Fibroblast of skin of back (primary cell): ENCODE data around the gene SCYGR1.

Experiments used
- DNase-seq: peaks from one replicate; pipeline ENCODE4 v3.0.0-alpha.2; 2013

The SCYGR1 gene

DNA sequence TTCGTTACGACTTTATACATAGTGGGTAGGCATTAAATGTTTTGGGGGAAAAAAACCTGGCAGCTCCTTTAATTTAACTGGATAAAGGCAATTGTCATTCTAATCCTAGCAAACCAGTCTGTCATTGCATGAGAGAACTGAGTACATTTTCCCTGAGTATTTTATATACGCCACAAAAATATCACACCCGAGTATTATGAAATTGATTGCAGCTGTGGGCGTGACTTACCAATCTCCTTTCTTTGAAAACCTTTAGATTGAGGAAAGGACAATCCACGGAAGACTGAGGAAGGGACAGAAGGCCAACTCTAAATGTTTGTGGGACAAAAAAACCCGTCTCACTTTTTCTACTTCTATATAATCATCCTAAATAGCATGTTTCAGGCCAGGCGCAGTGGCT lies 17.7 kb downstream of the SCYGR1 start:
- no peak for DNase-seq

DNA sequence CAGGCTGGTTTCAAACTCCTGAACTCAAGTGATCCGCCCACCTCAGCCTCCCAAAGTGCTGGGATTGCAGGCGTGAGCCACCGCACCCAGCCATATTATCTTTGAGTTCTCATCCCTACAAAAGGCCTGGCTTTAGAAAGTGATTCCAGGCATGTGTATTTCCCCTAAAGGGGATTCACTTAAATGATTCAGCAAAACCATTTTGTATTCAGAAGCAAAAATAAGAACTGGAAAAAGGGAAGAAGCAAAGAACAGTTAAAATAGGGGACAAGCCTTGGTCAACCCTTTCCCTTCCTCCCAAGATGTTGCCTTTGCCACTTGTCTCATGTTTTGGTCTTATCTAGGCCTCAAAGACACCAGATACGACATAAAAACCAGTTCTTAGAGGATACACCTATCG lies 19.2 kb downstream of the SCYGR1 start:
- DNase-seq = no peak

DNA sequence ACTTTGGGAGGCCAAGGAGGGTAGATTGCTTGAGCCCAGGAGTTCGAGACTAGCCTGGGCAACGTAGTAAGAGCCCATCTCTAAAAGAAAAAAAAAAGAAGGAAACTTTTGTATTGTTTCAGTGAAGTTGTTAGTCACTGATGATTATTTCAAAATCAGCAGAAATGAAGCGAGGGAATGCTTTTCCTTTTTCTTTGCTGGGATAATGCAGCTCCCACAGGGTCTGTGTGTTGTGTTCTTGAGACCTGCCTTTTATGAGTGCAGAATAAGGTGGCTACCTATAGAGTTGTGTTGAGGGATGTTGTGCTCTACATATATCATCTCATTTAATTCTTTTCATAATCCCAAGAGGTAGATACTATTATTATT lies 20.3 kb downstream of the SCYGR1 start:
- no peak for DNase-seq

DNA sequence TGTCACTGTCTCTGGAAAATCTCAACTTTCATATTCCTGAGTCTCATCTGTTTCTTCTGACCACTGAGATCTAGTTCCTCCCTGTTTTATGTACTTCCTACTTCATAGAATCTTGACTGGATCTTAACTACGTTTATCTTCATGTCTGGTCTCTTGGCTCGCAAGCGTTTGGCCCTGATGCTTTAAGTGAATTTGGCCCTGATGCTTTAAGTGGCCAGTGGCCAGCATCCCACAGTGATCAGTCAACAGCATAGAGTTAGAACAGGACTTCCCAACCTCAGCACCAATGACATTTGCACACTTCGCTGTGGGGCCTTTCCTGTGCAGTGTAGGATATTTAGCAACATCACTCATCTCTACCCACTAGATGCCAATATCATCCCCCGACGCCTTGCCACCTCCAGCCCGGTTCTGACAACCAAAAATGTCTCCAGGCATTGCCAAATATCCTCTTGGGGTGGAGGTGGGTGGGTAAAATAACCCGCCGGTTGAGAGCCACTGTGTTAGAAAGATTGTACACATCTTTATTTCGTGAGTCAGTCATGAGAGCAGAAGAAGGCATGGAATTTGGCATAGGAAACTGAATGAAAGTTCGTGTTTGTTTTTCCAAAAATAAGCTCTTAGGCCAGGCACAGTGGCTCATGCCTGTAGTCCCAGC lies 20.9 kb downstream of the SCYGR1 start:
- DNase-seq = peak; percentile 83

DNA sequence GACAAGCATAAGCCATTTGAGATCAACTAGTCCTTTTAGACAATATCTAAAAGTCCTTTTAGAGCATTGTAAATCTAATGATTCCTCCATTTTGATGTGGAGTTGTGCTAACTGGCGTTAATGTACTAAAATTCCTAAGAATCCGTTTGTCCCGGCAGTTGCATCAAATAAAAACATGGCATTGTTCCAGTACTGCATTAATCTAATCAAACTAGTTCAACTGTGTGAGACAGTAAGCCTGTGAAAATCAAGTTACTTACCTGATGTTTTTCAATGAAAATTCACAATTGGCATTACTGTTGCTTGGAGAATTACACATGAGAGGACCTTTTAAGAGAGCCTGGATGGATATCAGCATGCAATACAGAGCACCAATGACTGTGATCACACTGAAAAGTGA lies 21.9 kb downstream of the SCYGR1 start:
- no peak for DNase-seq

DNA sequence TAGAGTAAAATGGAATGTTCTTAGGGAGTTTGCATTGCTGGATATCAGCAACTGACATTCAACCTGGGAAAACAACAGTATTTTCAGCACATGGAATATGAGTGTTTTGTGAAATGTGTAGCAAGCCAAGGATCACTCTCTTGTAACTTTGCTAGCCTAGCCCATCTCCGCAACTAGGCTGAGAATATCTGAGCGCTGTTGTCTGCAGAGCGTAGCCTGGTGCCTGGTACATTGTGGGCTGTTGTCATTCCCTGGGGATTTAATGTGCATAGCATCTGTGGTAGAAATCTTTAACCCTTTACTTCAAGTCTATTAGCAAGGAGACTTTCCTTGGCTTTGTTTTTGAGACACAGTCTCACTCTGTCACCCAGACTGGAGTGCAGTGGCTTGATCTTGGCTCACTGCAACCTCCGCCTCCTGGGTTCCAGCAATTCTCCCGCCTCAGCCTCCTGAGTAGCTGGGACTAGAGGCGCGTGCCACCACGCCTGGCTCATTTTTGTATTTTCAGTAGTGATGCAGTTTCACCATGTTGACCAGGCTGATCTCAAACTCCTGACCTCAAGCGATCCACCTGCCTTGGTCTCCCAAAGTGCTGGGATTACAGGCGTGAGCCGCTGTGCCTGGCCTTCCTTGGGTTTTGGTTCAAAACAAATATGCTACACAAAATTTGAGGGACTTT lies 23.0 kb downstream of the SCYGR1 start:
- DNase-seq = peak; percentile 52

DNA sequence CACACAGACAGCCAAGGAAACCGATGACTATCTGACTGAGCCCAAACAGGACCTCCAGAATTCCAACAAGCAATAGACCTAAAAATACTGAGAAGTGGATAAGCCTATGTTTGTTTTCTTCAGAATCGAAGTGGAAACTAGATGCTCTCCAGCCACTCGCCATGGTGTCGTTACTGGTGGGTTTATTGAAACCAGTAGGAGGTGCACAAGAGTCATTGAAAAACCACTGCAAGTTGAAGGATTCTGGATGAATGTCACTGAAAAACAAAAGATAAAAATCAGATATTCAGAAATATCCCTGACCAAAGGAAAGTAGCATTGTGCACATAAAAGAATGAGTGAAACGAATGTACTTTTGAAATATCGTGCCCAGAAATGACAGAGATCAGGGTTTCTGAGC lies 24.0 kb downstream of the SCYGR1 start:
- DNase-seq = no peak

DNA sequence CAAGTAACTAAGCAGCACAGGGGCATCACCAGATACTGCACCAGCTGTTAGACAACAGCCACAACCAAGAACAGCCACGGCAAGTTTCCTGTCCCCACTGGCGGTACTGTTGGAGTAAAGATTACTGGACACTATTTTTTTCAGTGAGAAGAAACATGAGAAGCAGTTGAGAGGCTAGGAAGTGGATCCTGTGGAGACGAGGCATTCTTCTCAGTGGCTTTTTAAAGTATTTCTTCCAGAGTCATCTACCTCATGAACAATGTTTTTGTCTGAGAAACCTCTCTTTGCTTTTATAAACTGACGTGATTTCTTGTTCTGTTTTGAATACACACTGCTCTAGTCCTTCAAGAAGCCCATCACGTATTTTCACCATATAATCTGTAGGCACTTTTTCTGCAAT lies 27.4 kb downstream of the SCYGR1 start:
- no peak for DNase-seq

DNA sequence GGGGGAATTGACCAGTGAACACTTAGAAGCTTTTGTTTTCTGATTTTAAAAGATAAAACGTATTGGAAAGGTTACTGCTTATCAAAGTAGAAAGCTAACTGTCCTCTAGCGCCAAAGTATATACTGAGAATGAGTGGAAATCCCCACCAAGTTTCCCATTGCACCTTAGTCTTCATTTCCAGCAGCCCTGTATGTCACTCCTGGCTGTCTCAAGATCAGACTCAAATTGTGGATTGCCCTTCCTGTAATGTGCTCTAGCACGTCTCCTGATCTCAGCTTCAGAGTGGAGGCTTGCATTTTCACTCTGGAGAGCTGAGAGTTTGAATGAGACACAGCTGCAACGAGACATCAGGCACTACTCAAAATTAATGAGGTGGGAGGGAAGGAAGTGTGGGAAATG lies 36.1 kb downstream of the SCYGR1 start:
- no peak for DNase-seq

DNA sequence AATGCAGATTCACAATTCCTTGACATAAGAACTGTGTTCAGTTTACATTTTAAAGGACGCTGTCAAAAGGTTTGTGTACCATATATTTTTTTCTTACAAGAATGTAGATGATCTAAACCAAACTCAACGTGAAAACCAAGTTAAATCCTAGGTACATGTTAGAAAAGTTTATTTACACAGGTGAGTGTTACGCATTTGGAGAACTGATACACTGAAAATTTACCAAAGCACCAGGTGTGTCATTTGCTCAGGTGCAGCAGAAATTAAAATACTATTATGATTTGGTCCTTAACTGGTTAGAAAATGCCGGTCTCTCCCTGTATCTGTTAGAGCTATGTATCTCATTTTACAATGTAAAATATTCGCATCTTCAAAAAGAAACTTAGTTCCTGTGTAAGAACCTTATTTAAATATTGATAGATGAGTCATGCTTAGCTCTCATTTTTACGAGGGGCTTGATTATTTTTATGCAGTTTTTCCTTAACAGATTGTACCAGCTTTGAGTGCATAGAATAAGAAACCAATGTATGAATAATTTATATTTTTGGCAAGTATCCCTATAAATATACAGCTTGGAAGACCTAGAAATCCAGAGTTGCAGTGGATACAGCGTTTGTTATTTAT lies 37.6 kb downstream of the SCYGR1 start:
- DNase-seq = no peak

DNA sequence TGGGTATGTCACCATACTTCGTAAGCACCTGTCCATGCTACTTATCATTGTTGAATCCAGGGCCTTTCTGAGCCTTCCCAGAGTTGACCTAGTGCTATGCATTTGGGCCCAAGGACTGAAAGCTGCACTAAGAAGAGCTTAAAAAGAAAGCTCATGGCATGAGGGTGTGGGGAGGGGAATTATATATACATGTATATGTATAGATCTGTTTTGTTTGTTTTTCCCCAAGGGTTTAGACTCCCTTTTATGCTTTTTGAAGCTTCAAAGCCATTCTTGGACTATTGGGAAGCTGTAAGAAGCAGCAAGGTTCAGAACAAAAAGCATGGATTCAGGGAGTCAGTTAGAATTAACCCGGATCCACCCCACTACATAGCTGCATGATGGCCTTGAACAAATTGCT lies 39.4 kb downstream of the SCYGR1 start:
- DNase-seq = no peak

DNA sequence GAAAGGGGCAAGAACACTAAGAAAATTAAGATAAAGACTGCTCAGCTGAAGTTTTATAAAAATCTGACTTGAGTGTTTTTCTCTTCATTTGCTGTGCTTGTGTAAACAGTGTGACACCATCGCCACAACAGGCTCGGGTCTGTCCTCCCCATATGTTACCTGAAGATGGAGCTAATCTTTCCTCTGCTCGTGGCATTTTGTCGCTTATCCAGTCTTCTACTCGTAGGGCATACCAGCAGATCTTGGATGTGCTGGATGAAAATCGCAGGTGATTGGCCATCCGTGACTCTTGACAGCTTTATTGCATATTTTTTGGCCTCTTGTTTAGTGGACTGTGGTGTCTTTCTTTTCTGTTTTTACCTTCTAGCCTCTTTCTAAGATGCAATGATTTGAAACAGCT lies 40.6 kb downstream of the SCYGR1 start:
- DNase-seq = no peak

DNA sequence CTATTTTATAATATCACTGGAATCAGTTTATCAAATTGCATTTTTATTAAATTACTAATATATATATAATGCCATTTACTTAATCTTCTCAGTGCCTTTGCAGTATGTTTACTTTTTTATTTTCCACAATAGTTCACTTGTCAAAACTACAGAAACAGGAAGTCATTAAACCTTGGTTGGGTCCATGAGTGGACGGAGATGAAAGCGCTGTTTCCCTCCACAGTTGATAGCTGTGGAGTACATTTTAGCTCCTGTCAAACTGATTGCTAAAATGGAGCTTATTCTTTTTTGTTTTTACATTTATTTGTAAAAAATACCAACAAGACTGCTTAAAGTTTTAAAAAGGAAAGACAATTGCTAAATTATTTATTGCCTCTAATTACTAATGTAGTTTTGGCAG lies 43.5 kb downstream of the SCYGR1 start:
- no peak for DNase-seq

DNA sequence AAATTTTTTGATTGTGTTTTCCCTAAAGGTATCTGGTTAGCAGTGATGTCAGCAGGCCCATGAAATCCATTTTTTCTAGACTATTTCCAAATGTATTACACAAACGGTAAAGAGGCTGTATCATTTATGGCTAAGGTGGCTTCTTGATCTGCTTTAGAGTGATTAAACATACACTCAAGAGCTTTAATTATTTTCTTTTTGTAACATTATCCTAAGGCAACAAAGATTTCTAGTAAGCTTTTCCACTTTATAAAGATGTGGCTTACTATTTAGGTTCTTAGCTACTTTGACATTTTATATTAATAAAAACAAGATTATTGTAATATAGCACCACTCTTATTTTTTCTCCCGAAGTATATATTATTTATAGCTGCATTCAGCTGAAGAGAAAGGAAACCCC lies 46.2 kb downstream of the SCYGR1 start:
- DNase-seq = no peak

DNA sequence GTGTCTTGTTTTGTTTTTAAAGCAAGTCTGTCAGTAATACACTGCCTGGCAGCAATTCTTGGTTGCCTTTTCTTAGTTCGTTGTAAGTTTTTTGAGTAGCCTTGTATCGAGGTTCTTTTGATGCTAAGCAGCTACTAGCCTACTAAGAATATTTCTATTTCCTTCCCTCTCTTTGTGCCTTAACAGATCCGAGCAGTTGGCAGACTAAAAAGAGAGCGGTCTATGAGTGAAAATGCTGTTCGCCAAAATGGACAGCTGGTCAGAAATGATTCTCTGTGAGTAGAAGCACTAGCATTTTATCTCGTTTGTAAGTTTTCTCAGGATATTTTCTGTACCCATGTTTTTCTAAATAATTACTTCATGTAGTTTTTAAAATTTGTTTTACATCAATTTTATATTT lies 47.6 kb downstream of the SCYGR1 start:
- DNase-seq = no peak

DNA sequence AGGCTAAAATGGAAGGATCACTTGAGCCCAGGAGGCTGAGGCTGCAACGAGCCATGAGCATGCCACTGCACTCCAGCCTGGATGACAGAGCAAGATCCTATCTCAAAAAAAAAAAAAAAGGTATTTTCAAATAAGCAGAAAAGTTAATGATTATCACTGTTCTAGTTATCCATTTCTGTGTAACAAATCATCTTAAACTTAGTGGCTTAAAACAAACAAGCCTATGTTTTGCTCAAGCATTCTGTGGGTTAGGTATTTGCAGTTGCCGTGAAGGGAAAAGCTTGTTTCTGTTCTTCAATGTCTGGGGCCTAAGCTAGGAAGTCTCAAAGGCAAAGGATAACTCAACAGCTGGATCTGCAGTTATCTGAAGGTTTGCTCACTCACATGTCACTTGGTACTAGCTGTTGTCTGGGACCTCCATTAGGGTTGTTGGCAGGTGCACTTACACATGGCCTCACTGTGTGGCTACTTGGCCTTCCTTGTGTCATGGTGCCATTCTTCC lies 48.6 kb downstream of the SCYGR1 start:
- no peak for DNase-seq
